Peyer's patch (tissue), 4 donors: ENCODE data around the gene GNAZ.

ENCODE experiments used
- CTCF ChIP-seq, 6 experiments: fragments of 450-650 bp in 4 of 6; fragments of 200-600 bp in 2 of 6; sonication (generic) in 1 of 6; IDR thresholded peaks; one replicate each; pipeline ENCODE4 v1.5.1; 2017 to 2019; ENCODE audit warnings: antibody characterized with exemption in 6 of 6, mild to moderate bottlenecking in 3 of 6, moderate library complexity in 1 of 6
- POLR2A ChIP-seq, 2 donors: fragments of 450-650 bp; IDR thresholded peaks; one replicate each; pipeline ENCODE4 v1.5.1; 2017; ENCODE audit warnings: antibody characterized with exemption in 2 of 2, mild to moderate bottlenecking in 2 of 2, moderate library complexity in 2 of 2

DNA sequence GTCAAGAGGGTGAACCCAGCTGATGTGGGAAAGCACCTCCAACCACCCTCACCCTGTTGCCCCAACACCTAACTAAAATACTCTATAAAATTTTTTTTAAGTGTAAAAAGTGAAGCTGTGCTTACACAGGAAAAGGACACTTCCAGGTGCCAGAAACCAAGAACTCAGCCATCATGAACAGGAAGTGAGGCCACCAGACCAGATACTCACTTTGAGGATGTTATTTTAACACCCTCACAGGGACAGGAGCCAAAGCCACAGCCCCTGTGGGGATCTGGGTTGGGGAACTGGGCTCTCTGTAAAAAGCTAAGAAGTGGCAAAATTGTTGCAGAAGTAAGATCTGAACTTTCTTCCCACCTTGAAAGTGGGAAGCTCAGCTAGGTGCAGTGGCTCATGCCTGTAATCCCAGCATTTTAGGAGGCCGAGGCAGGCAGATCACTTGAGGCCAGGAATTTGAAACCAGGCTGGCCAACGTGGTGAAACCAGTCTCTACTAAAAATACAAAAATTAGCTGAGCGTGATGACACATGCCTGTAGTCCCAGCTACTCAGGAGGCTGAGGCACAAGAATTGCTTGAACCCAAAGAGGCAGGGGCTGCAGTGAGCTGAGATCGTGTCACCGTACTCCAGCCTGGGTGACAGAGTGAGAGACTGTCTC is 67.7 kb downstream of the GNAZ start:
- TF ChIP-seq CTCF (IDR thresholded peaks at IDR 0.05) = no peak
- no peak for TF ChIP-seq POLR2A (IDR thresholded peaks at IDR 0.05)
